Upper lobe of right lung (tissue), 1 donor: ENCODE data around the gene NKRF. TPM values are rescaled to one million over a fixed set of nuclear protein-coding genes. Genes with fewer than 3 reads are reported as not detected.

Source experiments
- ATAC-seq: fragments of 200-7000 bp; cut with Tn5 transposase; one replicate; pipeline ENCODE4 v1.9.1; 2020; ENCODE audit warnings: mild to moderate bottlenecking, moderate library complexity
- DNase-seq: peaks from one replicate; pipeline ENCODE4 v3.0.0-alpha.2; 2020
- H3K27ac ChIP-seq: fragments of 200-600 bp; one replicate; pipeline ENCODE4 v1.8.0; 2022
- H3K27me3 ChIP-seq: fragments of 200-600 bp; one replicate; pipeline ENCODE4 v1.8.0; 2022; ENCODE audit warnings: mild to moderate bottlenecking
- H3K36me3 ChIP-seq: fragments of 200-600 bp; one replicate; pipeline ENCODE4 v1.8.0; 2022
- H3K4me1 ChIP-seq: fragments of 200-600 bp; one replicate; pipeline ENCODE4 v1.8.0; 2022
- H3K4me3 ChIP-seq: fragments of 200-600 bp; one replicate; pipeline ENCODE4 v1.8.0; 2022; ENCODE audit warnings: mild to moderate bottlenecking
- H3K9me3 ChIP-seq: fragments of 200-600 bp; one replicate; pipeline ENCODE4 v1.8.0; 2022
- CTCF ChIP-seq: fragments of 200-600 bp; IDR thresholded peaks from one replicate; pipeline ENCODE4 v1.8.0; 2022; ENCODE audit warnings: antibody characterized with exemption
- intact Hi-C: fragments of 100-400 bp; cut with DNase I; formaldehyde crosslinking; loops from one replicate; pipeline ENCODE4 v1.11.0; 2022
- total RNA-seq: library from RNA; stranded (reverse); fragmentation: NEBNext Ultra II Directional; extraction: Animal tissue kit (Norgen Biotek cat#: 25700); gene quantifications from one replicate; pipeline ENCODE4 v1.2.1, GENCODE V29; 2021
- donor health status: DM: no; HTN: yes; CAD: no; lungs with severe emphysema.

The NKRF gene
- total RNA-seq, 1 donor from 2014 or later, result 7.1 TPM

- intact Hi-C loops, result no loop called here
- Histone ChIP-seq H3K27ac (no peak overlapping the region), H3K4me1 (no peaks in the 10 kb centered on the region), H3K27me3 (no peaks in the 10 kb centered on the region), H3K36me3 (no peaks in the 10 kb centered on the region), H3K4me3 (no peak overlapping the region), H3K9me3 (no peaks in the 10 kb centered on the region)
- DNase-seq, result no peak
- no peak for TF ChIP-seq CTCF
- peak; percentile 41 for ATAC-seq
Observed at GRCh38 chrX:119622356-119623232, 16.4 kb upstream of the NKRF start.

GRCh38 chrX:119618439-119618838, 12.2 kb upstream of the NKRF start:
- DNase-seq, result peak; percentile 56
- intact Hi-C loops, result no loop called here
- ATAC-seq, result peak; percentile 78
- Histone ChIP-seq H3K36me3 (no peaks in the 10 kb centered on the region), H3K27ac (no peak overlapping the region), H3K27me3 (no peaks in the 10 kb centered on the region), H3K4me3 (no peak overlapping the region), H3K4me1 (no peaks in the 10 kb centered on the region), H3K9me3 (no peaks in the 10 kb centered on the region)
- TF ChIP-seq CTCF, result no peak

- H3K9me3 ChIP-seq, result no peaks in the 10 kb centered on the region
- ATAC-seq, result no peak
- TF ChIP-seq CTCF, result no peak
- H3K4me3 ChIP-seq, result no peak overlapping the region
- no peaks in the 10 kb centered on the region for H3K27me3 ChIP-seq
- intact Hi-C loops, result no loop called here
- H3K36me3 ChIP-seq, result no peaks in the 10 kb centered on the region
- no peak for DNase-seq
- no peaks in the 10 kb centered on the region for H3K4me1 ChIP-seq
- H3K27ac ChIP-seq, result peak overlapping the region; percentile 3
Observed at GRCh38 chrX:119617517-119618164, 11.4 kb upstream of the NKRF start.

DNA sequence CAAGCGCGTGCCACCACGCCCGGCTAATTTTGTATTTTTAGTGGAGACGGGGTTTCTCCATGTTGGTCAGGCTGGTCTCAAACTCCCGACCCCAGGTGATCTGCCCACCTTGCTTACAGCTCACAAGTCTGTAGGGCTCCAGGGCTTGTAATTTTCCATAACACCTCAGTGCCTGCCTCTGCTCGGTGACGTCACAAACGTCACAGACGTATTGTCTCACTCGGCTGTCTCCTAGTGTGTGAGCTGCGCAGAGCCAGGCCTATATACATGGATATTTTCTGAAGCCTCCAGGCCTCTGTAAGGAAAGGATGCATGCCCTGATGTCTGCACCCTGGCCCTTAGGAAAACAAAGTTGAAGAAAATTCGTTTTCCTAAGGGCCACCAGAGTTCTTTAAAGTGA, 8.6 kb upstream of the NKRF start:
- Histone ChIP-seq H3K9me3 (no peaks in the 10 kb centered on the region), H3K27me3 (no peaks in the 10 kb centered on the region), H3K27ac (no peak overlapping the region), H3K4me1 (no peaks in the 10 kb centered on the region), H3K36me3 (no peaks in the 10 kb centered on the region), H3K4me3 (no peak overlapping the region)
- ATAC-seq (no peak), DNase-seq (no peak)
- intact Hi-C loops, result no loop called here
- no peak for TF ChIP-seq CTCF

DNA sequence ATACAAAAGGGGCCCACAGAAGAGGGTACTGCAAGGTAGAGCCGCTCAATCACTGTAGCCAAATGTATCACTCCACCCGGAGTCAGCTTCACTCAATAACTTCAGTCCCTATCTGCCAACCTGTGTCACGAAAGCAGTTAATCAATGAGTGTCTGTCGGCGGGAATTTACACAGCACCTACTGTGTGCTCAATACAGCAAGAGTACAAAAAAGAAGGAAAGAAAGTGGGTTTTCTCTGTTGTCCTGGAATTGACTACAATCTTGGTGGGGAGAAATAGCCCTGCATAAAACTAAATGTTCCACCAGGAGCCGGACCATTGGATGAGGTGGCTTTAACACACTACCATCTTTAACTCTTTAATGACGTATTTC, 780 bp upstream of the NKRF start:
- TF ChIP-seq CTCF, result no peak
- peak overlapping the region; percentile 88 for H3K27ac ChIP-seq
- ATAC-seq (no peak), DNase-seq (no peak)
- no peaks in the 10 kb centered on the region for H3K27me3 ChIP-seq
- H3K4me1 ChIP-seq, result no peaks in the 10 kb centered on the region
- no peaks in the 10 kb centered on the region for H3K36me3 ChIP-seq
- H3K4me3 ChIP-seq, result peak overlapping the region; percentile 69
- intact Hi-C loops, result no loop called here
- H3K9me3 ChIP-seq, result no peaks in the 10 kb centered on the region
